ENCODE data around the gene TM4SF1.

Gene TM4SF1

GRCh38 chr3:149374391-149374790 lies 3.1 kb downstream of the TM4SF1 start:
- no peak for DNase-seq

- DNase-seq, result no peak
Observed at GRCh38 chr3:149373235-149374125, 4.0 kb downstream of the TM4SF1 start.

- DNase-seq, result no peak
Observed at GRCh38 chr3:149371723-149372114, 5.7 kb downstream of the TM4SF1 start.

GRCh38 chr3:149371001-149371722 lies 6.3 kb downstream of the TM4SF1 start:
- no peak for DNase-seq

- DNase-seq, result no peak
Observed at GRCh38 chr3:149369991-149370866, 7.2 kb downstream of the TM4SF1 start.

DNA sequence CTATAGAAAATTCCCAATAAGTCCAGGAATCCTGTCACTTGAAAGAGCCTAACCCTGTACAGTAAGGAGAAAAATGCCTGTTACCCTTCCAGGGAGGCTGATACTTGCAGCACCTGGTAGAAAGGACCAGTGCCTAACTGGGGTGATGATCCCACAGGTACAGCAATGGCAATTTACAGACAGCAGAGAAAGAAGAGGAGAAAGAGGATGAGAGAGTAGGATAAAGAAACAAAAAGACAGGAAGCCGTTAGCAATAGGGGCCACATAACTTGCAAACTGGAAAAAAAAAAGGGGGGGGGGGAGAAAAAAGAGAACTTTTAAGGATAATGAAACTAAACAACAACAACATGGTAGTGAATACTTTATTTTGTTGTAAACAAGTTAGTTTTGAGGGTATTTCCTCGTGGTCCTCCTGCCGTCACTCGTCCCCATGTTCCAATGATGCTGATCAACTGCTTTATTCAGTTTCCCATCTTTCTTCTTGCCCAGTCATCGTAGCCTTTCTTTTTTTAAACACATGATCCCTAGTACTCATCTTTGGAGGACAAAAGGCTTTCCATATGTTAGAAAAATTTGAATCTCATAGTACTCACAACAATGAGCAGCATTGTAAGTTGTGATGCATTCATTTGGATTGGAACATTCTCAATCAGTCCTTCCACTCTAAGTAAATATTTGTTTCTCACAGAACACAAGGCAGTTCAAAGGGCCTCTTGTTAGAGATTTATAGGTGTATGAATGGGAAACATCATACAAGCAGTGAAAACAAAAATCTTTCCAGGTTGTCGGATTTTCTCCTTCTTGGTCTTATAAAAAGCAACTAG lies 8.6 kb downstream of the TM4SF1 start:
- no peak for DNase-seq

DNA sequence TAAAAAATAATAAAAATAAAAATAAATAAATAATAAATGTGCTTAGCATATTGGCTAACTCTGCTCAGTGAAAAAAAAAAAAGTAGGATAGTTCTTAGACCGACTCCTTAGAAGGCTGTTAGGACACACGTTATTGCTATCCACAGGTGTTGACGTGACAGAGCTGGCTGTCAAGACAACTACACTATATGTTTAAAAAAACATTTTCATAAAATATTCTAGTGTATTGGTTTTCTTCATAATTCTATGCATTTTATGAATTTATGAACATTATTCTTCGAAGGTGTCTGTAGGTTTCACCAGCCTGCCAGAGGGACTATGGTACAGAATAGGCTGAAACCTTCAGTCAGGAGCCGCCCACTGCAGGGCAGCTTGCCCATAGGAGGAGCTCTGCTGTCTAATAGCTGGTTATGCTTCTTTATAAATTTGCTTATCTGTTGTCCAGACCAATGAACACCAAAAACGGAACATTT lies 9.2 kb downstream of the TM4SF1 start:
- DNase-seq, result no peak

GRCh38 chr3:149366941-149367840 lies 10.3 kb downstream of the TM4SF1 start:
- no peak for DNase-seq

DNA sequence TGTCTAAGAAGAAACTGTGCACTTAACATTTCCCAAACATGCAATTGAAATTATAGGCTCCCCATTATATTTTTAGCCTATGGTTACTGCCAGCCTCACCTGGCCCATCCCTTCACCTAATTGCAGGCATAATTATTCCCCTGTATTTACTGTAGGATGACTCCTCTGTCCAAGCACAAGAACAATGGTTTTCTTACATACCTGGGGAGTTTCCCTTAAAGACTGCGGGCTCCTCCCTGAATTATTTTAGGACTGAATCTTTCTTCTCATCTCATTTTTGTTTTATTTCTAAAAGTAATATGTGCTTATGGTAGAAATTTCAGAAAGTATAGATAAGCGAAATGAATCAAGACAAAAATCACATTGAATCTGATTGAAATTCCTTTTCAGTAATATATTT lies 11.4 kb downstream of the TM4SF1 start:
- DNase-seq, result no peak

DNA sequence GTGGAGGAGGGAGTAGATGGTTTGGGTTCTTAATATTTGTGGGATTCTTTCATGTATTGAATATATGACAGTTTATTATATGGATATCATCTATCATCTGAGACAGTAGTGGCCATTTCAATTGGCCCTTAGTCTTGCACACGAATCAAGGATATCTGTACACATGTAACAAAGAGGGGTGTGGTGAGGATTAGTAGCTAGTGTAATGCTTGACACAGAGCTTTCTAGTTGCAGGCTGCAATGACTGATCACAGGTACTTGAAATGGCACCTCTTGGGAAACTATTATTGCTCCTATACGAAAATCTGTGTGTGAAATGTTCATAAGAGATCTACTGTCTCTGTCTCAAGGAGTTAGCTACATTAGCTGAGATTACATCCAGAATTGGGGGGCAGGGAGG lies 12.8 kb downstream of the TM4SF1 start:
- no peak for DNase-seq

- DNase-seq, result no peak
Observed at GRCh38 chr3:149363053-149363452, 14.4 kb downstream of the TM4SF1 start.

DNA sequence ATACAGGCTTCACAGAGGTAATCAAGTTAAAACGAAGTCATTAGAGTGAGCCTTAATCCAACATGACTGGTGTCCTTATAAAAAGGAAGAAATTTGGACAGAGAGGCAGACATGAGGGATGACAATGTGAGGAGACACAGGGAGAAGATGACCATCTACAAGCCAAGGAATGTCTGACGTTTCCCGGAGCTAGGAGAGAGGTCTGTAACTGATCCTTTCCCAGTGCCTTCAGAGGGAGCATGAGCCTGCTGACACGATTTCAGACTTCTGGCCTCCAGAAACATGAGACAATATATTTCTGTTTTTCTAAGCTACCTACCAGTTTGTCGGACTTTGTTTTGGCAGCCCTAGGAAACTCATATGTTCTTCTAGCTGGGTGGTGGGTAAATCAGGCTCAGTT lies 15.1 kb downstream of the TM4SF1 start:
- DNase-seq, result no peak

- DNase-seq, result no peak
Observed at GRCh38 chr3:149356630-149357029, 20.8 kb downstream of the TM4SF1 start.

GRCh38 chr3:149356044-149356592 lies 21.3 kb downstream of the TM4SF1 start:
- no peak for DNase-seq

- DNase-seq, result no peak
Observed at GRCh38 chr3:149353581-149354184, 23.8 kb downstream of the TM4SF1 start.

DNA sequence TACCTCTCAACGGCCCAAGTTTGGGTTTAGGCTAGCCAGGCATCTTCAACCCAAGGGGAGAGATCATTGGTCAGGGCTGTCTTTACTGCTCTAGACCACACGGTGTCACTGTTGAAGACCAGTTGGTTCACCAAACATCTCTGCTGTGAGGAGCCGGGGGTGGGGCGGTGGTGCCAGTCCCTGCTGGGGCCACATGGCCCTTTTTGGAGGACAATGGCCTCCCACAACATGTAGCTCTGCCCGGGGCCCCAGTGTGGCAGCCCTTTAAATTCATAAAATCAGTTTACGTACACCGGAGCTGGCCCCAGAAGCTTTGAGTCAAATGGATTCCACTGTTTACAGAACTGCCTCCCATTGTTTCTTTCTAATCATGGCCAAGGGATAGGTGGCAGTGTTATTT lies 24.9 kb downstream of the TM4SF1 start:
- DNase-seq, result peak in 1 of 5 experiments; percentile 35

DNA sequence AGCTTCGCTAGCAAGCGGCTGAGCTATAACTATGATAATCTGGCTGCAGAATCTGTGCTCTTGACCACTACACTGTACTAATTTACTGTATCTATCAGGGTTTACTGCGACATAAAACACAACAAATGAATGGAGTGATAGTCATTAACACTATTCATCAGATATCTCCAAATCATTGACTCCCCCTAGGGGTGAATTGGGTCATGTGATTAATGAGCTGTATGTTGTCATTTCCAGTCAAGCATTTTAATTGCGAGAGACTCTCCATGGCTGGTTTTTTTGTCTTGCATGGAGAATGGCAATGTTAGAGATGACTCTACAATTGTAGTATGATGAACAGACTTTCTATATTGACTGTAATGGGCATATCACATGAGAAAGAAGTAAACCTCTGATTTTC lies 33.5 kb downstream of the TM4SF1 start:
- no peak for DNase-seq

GRCh38 chr3:149342413-149343380 lies 34.8 kb downstream of the TM4SF1 start:
- no peak for DNase-seq
